MM.1S (cell line): ENCODE data around the gene TPGS1.

ENCODE experiments used
- DNase-seq: peaks from one replicate; pipeline ENCODE4 v3.0.0-alpha.2; 2015
- H2AFZ ChIP-seq: fragments of 300-600 bp; sonication (generic); 2 replicates; pipeline ENCODE4 v1.6.0; 2016; ENCODE audit warnings: antibody characterized with exemption, low read length
- H3F3A ChIP-seq: fragments of 300-600 bp; sonication (generic); 2 replicates; pipeline ENCODE4 v1.6.1; 2016; ENCODE audit warnings: mild to moderate bottlenecking, antibody characterized with exemption, low read length, moderate library complexity, mixed read lengths; ENCODE audit not compliant: insufficient read depth
- H3K27ac ChIP-seq: fragments of 300-600 bp; sonication (generic); 2 replicates; pipeline ENCODE4 v1.5.1; 2016; ENCODE audit warnings: mild to moderate bottlenecking, low read length
- H3K27me3 ChIP-seq: fragments of 300-600 bp; sonication (generic); replicated peaks from 2 replicates; pipeline ENCODE4 v1.6.0; 2016; ENCODE audit warnings: low read length; ENCODE audit not compliant: insufficient read depth
- H3K36me3 ChIP-seq: fragments of 300-600 bp; sonication (generic); replicated peaks from 2 replicates; pipeline ENCODE4 v1.6.1; 2016; ENCODE audit warnings: mild to moderate bottlenecking, low read length, mixed read lengths; ENCODE audit not compliant: insufficient read depth
- H3K4me1 ChIP-seq: fragments of 300-600 bp; sonication (generic); 2 replicates; pipeline ENCODE4 v1.6.1; 2016; ENCODE audit warnings: low read length, mixed read lengths
- H3K4me2 ChIP-seq: fragments of 300-600 bp; sonication (generic); 2 replicates; pipeline ENCODE4 v1.6.0; 2016; ENCODE audit warnings: low read depth, low read length
- H3K4me3 ChIP-seq: fragments of 300-600 bp; sonication (generic); 2 replicates; pipeline ENCODE4 v1.5.1; 2016; ENCODE audit warnings: low read length, mixed read lengths
- H3K79me2 ChIP-seq: fragments of 300-600 bp; sonication (generic); 2 replicates; pipeline ENCODE4 v1.6.1; 2016; ENCODE audit warnings: mixed run types, low read length, mixed read lengths
- H3K9ac ChIP-seq: fragments of 300-600 bp; sonication (generic); 2 replicates; pipeline ENCODE4 v1.6.1; 2016; ENCODE audit warnings: low read length, mixed read lengths
- H3K9me2 ChIP-seq: fragments of 300-600 bp; sonication (generic); replicated peaks from 2 replicates; pipeline ENCODE4 v1.6.1; 2016; ENCODE audit warnings: mild to moderate bottlenecking, low read length, mixed read lengths; ENCODE audit not compliant: insufficient read depth
- H3K9me3 ChIP-seq: fragments of 300-600 bp; sonication (generic); replicated peaks from 2 replicates; pipeline ENCODE4 v1.6.1; 2016; ENCODE audit warnings: mild to moderate bottlenecking, low read length, mixed read lengths; ENCODE audit not compliant: insufficient read depth
- H4K20me1 ChIP-seq: fragments of 300-600 bp; sonication (generic); 2 replicates; pipeline ENCODE4 v1.6.1; 2016; ENCODE audit warnings: mild to moderate bottlenecking, low read length, moderate library complexity, mixed read lengths; ENCODE audit not compliant: insufficient read depth
- EZH2 ChIP-seq: fragments of 300-600 bp; sonication (generic); optimal IDR thresholded peaks from 2 replicates; pipeline ENCODE3; 2017; ENCODE audit warnings: low read depth, mild to moderate bottlenecking, antibody characterized with exemption, low read length, mixed read lengths
- EZH2phosphoT487 ChIP-seq: fragments of 300-600 bp; sonication (generic); IDR thresholded peaks from 2 replicates; pipeline ENCODE4 v1.6.1; 2018; ENCODE audit warnings: antibody characterized with exemption, low read length
- TF ChIP-seq, protein P1 (sequence below): fragments of 300-600 bp; sonication (generic); IDR thresholded peaks from 2 replicates; pipeline ENCODE4 v1.5.1; 2016; ENCODE audit warnings: antibody characterized with exemption, low read length, mixed read lengths

Gene TPGS1

DNA sequence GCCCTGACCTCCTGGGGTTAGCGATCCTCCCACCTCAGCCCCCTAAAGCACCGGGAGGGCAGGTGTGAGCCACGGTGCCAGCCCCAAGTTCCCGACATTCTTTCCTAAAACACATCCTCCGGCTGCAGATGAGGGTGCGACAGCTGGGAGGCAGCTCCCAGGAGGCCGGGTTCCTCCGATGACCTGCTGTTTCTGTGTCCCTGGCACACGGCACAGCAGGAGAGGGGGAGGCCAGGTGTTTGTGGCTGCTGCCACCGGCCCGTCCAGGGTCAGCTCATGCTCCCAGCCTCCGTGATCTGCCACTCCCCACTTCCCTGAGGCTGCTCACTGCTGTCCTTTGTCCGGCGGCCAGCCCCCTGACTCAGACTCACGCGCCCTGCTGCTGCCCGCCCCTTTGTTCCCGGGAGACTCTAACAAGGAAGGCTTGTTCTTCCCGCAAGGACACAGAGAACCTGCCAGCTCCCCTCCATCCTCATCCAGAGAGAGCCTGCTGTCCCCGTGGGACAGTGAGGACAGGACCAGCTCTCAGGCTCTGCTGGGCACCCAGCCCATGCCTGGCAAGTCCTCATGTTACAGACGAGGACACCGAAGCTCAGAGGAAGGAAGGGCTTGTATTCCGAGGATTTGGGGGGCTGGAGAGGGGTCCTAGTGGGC, 21.6 kb upstream of the TPGS1 start:
- no peak overlapping the region for H3K9ac ChIP-seq
- no peak overlapping the region for H3K4me2 ChIP-seq
- H3K27me3 ChIP-seq: peaks cover 43% of the 10 kb centered on the region
- H3K36me3 ChIP-seq: no peaks in the 10 kb centered on the region
- H3K27ac ChIP-seq: no peak overlapping the region
- no peaks in the 10 kb centered on the region for H3K9me3 ChIP-seq
- H3K79me2 ChIP-seq: no peaks in the 10 kb centered on the region
- H3F3A ChIP-seq: no peaks in the 10 kb centered on the region; the same call in 1 of the 2 replicates
- no peaks in the 10 kb centered on the region for H3K9me2 ChIP-seq
- H4K20me1 ChIP-seq: no peaks in the 10 kb centered on the region
- no peak for DNase-seq
- no peak overlapping the region for H3K4me3 ChIP-seq
- no peak overlapping the region for H2AFZ ChIP-seq
- TF ChIP-seq EZH2phosphoT487 (no peak), EZH2 (no peak)
- TF ChIP-seq, protein P1, sequence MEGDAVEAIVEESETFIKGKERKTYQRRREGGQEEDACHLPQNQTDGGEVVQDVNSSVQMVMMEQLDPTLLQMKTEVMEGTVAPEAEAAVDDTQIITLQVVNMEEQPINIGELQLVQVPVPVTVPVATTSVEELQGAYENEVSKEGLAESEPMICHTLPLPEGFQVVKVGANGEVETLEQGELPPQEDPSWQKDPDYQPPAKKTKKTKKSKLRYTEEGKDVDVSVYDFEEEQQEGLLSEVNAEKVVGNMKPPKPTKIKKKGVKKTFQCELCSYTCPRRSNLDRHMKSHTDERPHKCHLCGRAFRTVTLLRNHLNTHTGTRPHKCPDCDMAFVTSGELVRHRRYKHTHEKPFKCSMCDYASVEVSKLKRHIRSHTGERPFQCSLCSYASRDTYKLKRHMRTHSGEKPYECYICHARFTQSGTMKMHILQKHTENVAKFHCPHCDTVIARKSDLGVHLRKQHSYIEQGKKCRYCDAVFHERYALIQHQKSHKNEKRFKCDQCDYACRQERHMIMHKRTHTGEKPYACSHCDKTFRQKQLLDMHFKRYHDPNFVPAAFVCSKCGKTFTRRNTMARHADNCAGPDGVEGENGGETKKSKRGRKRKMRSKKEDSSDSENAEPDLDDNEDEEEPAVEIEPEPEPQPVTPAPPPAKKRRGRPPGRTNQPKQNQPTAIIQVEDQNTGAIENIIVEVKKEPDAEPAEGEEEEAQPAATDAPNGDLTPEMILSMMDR: no peak
- H3K4me1 ChIP-seq: peaks cover 4% of the 10 kb centered on the region; the same call in 1 of the 2 replicates

DNA sequence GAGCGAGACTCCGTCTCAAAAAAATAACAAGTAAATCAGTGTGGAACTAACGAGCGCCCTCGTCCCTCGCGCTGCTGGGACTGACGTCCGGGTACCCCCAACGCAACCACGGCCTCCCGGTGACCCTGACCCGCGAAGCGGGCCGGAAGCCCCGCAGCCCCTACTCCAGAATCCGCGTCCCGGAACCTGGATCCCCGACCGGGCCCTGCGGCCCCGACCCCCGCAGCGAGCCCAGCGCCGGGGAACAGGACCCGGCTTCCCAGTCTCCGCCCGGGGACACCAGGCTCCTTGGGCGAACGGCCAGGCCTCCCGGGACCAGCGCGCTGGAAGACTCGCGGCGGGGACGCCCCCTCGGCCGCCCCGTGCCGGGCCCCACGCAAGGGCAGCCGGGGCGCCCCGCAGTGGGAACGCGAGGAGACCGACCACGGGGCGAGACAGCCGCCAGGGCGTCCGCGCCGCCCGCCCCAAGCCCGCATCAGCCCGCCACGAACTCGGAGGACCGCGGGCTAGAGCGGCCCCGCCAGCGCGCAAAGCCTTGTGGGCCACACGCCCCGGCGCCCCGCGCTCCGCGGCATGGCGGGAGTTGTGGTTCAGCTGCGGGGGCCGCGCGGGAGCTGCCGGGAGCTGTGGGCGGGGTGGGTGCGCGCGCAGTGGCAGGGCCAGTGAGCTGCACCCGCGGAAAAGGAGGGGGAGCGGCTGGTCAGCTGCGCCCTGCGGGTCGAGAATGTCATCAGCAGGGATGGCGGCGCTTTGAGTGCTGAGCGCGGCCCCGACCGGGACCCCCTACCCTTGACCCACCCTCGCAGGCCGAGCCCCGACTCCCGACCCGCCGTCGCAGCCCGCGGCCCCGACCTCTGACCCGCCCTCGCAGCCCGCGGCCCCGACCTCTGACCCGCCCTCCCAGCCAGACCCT, 18.5 kb upstream of the TPGS1 start:
- Histone ChIP-seq H3K4me2 (peak overlapping the region; percentile 98), H3K27ac (peak overlapping the region; percentile 10; the same call in 1 of the 2 replicates), H3F3A (peaks cover 4% of the 10 kb centered on the region; the same call in 1 of the 2 replicates), H3K9ac (peak overlapping the region; percentile 91), H3K9me3 (no peaks in the 10 kb centered on the region), H3K36me3 (no peaks in the 10 kb centered on the region), H3K4me1 (peaks cover 4% of the 10 kb centered on the region; the same call in 1 of the 2 replicates), H4K20me1 (no peaks in the 10 kb centered on the region), H3K9me2 (no peaks in the 10 kb centered on the region), H3K4me3 (peak overlapping the region; percentile 93), H3K27me3 (peaks cover 36% of the 10 kb centered on the region), H2AFZ (peak overlapping the region; percentile 98), H3K79me2 (no peaks in the 10 kb centered on the region)
- DNase-seq: peak; percentile 97
- TF ChIP-seq EZH2phosphoT487 (no peak), EZH2 (no peak)
- TF ChIP-seq, protein P1: no peak

DNA sequence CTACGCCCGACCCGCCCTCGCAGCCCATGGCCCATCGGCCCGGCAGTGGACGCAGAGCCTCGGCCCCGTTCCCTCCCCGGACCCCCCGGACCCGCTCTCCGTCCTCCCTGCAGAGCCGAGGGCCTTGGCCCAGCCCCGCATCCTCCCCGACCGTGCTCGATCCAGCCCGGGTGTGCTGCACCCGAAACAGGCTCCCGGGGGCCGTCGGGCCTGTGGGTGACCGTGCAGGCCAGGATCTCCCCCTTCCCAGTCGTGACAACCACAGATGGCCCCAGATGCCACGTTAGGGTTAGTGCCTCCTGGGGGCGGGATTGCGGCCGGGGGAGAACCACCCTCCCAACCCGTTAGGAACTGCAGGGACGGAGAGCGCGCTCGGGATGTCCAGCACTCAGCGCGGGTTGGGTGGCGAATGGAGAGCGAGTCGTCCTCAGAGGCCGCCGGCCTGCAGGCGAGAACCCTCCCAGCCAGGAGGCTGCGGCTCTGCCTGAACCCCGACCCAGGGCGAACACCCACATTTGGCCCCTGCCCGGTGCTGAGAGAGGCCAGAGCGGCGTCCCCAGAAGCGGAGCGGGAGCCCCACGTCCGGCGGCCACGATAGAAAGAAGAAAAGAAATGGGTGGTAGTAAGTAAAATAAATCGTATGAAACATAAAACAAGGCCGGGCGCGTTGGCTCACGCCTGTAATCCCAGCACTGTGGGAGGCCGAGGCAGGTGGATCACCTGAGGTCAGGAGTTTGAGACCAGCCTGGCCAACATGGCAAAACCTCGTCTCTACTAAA, 17.7 kb upstream of the TPGS1 start:
- H3K27me3 ChIP-seq: peaks cover 30% of the 10 kb centered on the region
- H3K79me2 ChIP-seq: no peaks in the 10 kb centered on the region
- H3F3A ChIP-seq: peaks cover 4% of the 10 kb centered on the region; the same call in 1 of the 2 replicates
- peak overlapping the region; percentile 93 for H3K4me3 ChIP-seq
- peak overlapping the region; percentile 85 for H2AFZ ChIP-seq
- H3K27ac ChIP-seq: no peak overlapping the region
- DNase-seq: no peak
- H3K4me2 ChIP-seq: peak overlapping the region; percentile 98
- no peaks in the 10 kb centered on the region for H3K36me3 ChIP-seq
- peaks cover 4% of the 10 kb centered on the region; the same call in 1 of the 2 replicates for H3K4me1 ChIP-seq
- TF ChIP-seq, protein P1: no peak
- TF ChIP-seq EZH2 (no peak), EZH2phosphoT487 (no peak)
- no peaks in the 10 kb centered on the region for H4K20me1 ChIP-seq
- H3K9me2 ChIP-seq: no peaks in the 10 kb centered on the region
- peak overlapping the region; percentile 52; the same call in 1 of the 2 replicates for H3K9ac ChIP-seq
- H3K9me3 ChIP-seq: no peaks in the 10 kb centered on the region
